H1 (cell line): ENCODE results near the gene VAV2. TPM values are rescaled to one million over a fixed set of nuclear protein-coding genes. Genes with fewer than 3 reads are reported as not detected.

Source experiments
- CTCF ChIA-PET: fragments of 300-600 bp; sonication (Branson Sonifier 250); formaldehyde crosslinking; loops from one replicate; lab custom pipeline; 2021; ENCODE audit not compliant: partially characterized antibody; lab: Charles Lee
- POLR2A ChIA-PET: fragments of 300-600 bp; sonication (Branson Sonifier 250); formaldehyde crosslinking; loops from one replicate; lab custom pipeline; 2021; ENCODE audit warnings: inconsistent platforms; ENCODE audit not compliant: partially characterized antibody; lab: Charles Lee
- DNase-seq, 2 experiments: peaks; one replicate each; pipeline versions ENCODE4 v3.0.0 to v3.0.0-alpha.2; 2010 to 2022; ENCODE audit warnings: low spot score in 2 of 2, low read depth in 1 of 2, mixed read lengths in 1 of 2
- FAIRE-seq: peaks from 2 replicates; lab custom pipeline; 2011; peaks lifted over from hg19 to GRCh38; lab: Jason Lieb, UNC
- H2AFZ ChIP-seq: 2 replicates; pipeline ENCODE4 v1.8.1; 2012; ENCODE audit warnings: low read length, inconsistent platforms
- H2AK5ac ChIP-seq: 2 replicates; pipeline ENCODE4 v1.6.1; 2013; ENCODE audit warnings: low read depth, low read length
- H2BK120ac ChIP-seq: replicated peaks from 2 replicates; pipeline ENCODE3; 2013; ENCODE audit warnings: low read depth, low read length, inconsistent platforms
- H2BK12ac ChIP-seq: 2 replicates; pipeline ENCODE4 v1.6.1; 2013; ENCODE audit warnings: low read depth, low read length
- H2BK15ac ChIP-seq: 2 replicates; pipeline ENCODE4 v1.6.1; 2013; ENCODE audit warnings: low read length
- H2BK20ac ChIP-seq: 2 replicates; pipeline ENCODE4 v1.6.1; 2013; ENCODE audit warnings: low read length
- H2BK5ac ChIP-seq: 2 replicates; pipeline ENCODE4 v1.6.1; 2013; ENCODE audit warnings: low read depth, low read length
- H3K14ac ChIP-seq: 2 replicates; pipeline ENCODE4 v1.6.1; 2013; ENCODE audit warnings: inconsistent platforms; ENCODE audit not compliant: insufficient read length
- H3K18ac ChIP-seq: 2 replicates; pipeline ENCODE4 v1.6.1; 2013; ENCODE audit warnings: low read length; ENCODE audit errors: extremely low read depth
- H3K23ac ChIP-seq: 2 replicates; pipeline ENCODE4 v1.6.1; 2013; ENCODE audit warnings: inconsistent platforms; ENCODE audit not compliant: insufficient read length
- H3K23me2 ChIP-seq: 2 replicates; pipeline ENCODE4 v1.6.1; 2013; ENCODE audit warnings: low read depth, low read length
- H3K27ac ChIP-seq: 2 replicates; pipeline ENCODE4 v1.6.1; 2011; ENCODE audit warnings: low read depth, low read length, inconsistent platforms
- H3K27me3 ChIP-seq, 4 experiments: replicated peaks in 1 of 4; 1 replicate in 1 of 4; 2 replicates in 3 of 4; pipeline versions ENCODE4 v1.6.1 to v1.8.1; 2011 to 2013; ENCODE audit warnings: low read length in 3 of 4, mild to moderate bottlenecking in 3 of 4, inconsistent platforms in 2 of 4, mixed read lengths in 2 of 4, moderate library complexity in 1 of 4; ENCODE audit not compliant: control insufficient read depth in 3 of 4, insufficient read depth in 3 of 4; ENCODE audit errors: extremely low read depth in 1 of 4
- H3K36me3 ChIP-seq, 4 experiments: 2 replicates each; pipeline versions ENCODE4 v1.6.1 to v1.8.1; 2011 to 2013; ENCODE audit warnings: mild to moderate bottlenecking in 4 of 4, low read length in 3 of 4, moderate library complexity in 2 of 4, control low read depth in 1 of 4, inconsistent platforms in 1 of 4; ENCODE audit not compliant: insufficient read depth in 4 of 4, control insufficient read depth in 2 of 4
- H3K4ac ChIP-seq: replicated peaks from 2 replicates; pipeline ENCODE3; 2013; ENCODE audit warnings: low read length, low read depth, mixed read lengths, inconsistent platforms; ENCODE audit not compliant: insufficient read length
- H3K4me1 ChIP-seq, 4 experiments: replicated peaks in 1 of 4; 1 replicate in 1 of 4; 2 replicates in 3 of 4; pipeline versions ENCODE4 v1.6.1 to v1.8.1; 2011 to 2013; ENCODE audit warnings: low read length in 3 of 4, inconsistent platforms in 2 of 4, mixed read lengths in 1 of 4; ENCODE audit not compliant: insufficient read depth in 4 of 4, control insufficient read depth in 3 of 4
- H3K4me2 ChIP-seq, 2 experiments: 2 replicates each; pipeline versions ENCODE4 v1.6.1 to v1.8.1; 2011 to 2013; ENCODE audit warnings: low read depth in 2 of 2, low read length in 2 of 2, control low read depth in 1 of 2, inconsistent platforms in 1 of 2, mild to moderate bottlenecking in 1 of 2; ENCODE audit not compliant: insufficient read depth in 1 of 2
- H3K4me3 ChIP-seq, 4 experiments: fragments of 200-600, 300-600 bp in 1 of 4; sonication (generic), shearing (Covaris generic), sonication (Bioruptor Twin) in 1 of 4; 2 replicates each; pipeline versions ENCODE4 v1.5.1 to v1.8.1; 2011 to 2016; ENCODE audit warnings: low read length in 4 of 4, low read depth in 3 of 4, control low read depth in 2 of 4, inconsistent platforms in 2 of 4, mild to moderate bottlenecking in 2 of 4, mixed read lengths in 1 of 4, moderate library complexity in 1 of 4; ENCODE audit not compliant: insufficient read depth in 2 of 4; ENCODE audit errors: extremely low read depth in 1 of 4
- H3K56ac ChIP-seq: replicated peaks from 2 replicates; pipeline ENCODE3; 2013; ENCODE audit warnings: low read depth, mild to moderate bottlenecking, mixed read lengths, low read length, inconsistent platforms; ENCODE audit not compliant: insufficient read length
- H3K79me1 ChIP-seq: 2 replicates; pipeline ENCODE4 v1.6.1; 2013; ENCODE audit warnings: low read depth, low read length, control low read depth
- H3K79me2 ChIP-seq, 2 experiments: 2 replicates each; pipeline versions ENCODE4 v1.6.1 to v1.8.1; 2012 to 2013; ENCODE audit warnings: low read length in 2 of 2, mild to moderate bottlenecking in 2 of 2, inconsistent platforms in 1 of 2; ENCODE audit not compliant: insufficient read depth in 2 of 2, control insufficient read depth in 1 of 2
- H3K9ac ChIP-seq, 4 experiments: replicated peaks in 1 of 4; 1 replicate in 1 of 4; 2 replicates in 3 of 4; pipeline versions ENCODE4 v1.6.1 to v1.8.1; 2011 to 2013; ENCODE audit warnings: low read depth in 3 of 4, low read length in 3 of 4, control low read depth in 2 of 4, mild to moderate bottlenecking in 2 of 4, moderate library complexity in 2 of 4, inconsistent platforms in 1 of 4; ENCODE audit errors: extremely low read depth in 1 of 4
- H3K9me3 ChIP-seq, 2 experiments: 2 replicates each; pipeline versions ENCODE4 v1.6.1 to v1.8.1; 2012 to 2013; ENCODE audit warnings: mild to moderate bottlenecking in 2 of 2, moderate library complexity in 2 of 2, control low read depth in 1 of 2, inconsistent platforms in 1 of 2, low read depth in 1 of 2, low read length in 1 of 2, mixed read lengths in 1 of 2; ENCODE audit not compliant: insufficient read depth in 2 of 2
- H4K20me1 ChIP-seq, 2 experiments: replicated peaks in 1 of 2; 2 replicates each; pipeline versions ENCODE3 to v1.8.1; 2011 to 2013; ENCODE audit warnings: inconsistent platforms in 2 of 2, low read length in 2 of 2, mild to moderate bottlenecking in 1 of 2; ENCODE audit not compliant: insufficient read depth in 2 of 2, control insufficient read depth in 1 of 2
- H4K5ac ChIP-seq: 2 replicates; pipeline ENCODE4 v1.6.1; 2013; ENCODE audit warnings: low read length, low read depth, mixed read lengths, inconsistent platforms; ENCODE audit not compliant: insufficient read length
- H4K8ac ChIP-seq: 2 replicates; pipeline ENCODE4 v1.8.0; 2013; ENCODE audit warnings: mild to moderate bottlenecking, moderate library complexity, low read length, inconsistent platforms; ENCODE audit not compliant: insufficient read depth; ENCODE audit errors: extremely low read depth
- H4K91ac ChIP-seq: replicated peaks from 2 replicates; pipeline ENCODE3; 2013; ENCODE audit warnings: low read length, mixed read lengths, inconsistent platforms; ENCODE audit not compliant: insufficient read length
- ATF2 ChIP-seq: IDR thresholded peaks from 2 replicates; pipeline ENCODE4 v1.6.1; 2012; ENCODE audit warnings: low read length, inconsistent platforms
- CBX5 ChIP-seq: fragments of 300-800, 300-1000 bp; sonication (generic); IDR thresholded peaks from 2 replicates; pipeline ENCODE4 v1.7.1; 2016; ENCODE audit warnings: antibody characterized with exemption, low read length, low read depth
- CHD2 ChIP-seq: IDR thresholded peaks from 2 replicates; pipeline ENCODE4 v1.6.1; 2012; ENCODE audit warnings: low read length, improper control_type of control experiment
- CREB1 ChIP-seq: IDR thresholded peaks from 2 replicates; pipeline ENCODE4 v1.6.1; 2012; ENCODE audit warnings: inconsistent platforms
- FOSL1 ChIP-seq: IDR thresholded peaks from 2 replicates; pipeline ENCODE4 v1.6.1; 2011; ENCODE audit warnings: mild to moderate bottlenecking, low read depth, low read length, moderate library complexity; ENCODE audit not compliant: insufficient read depth
- RBBP5 ChIP-seq: IDR thresholded peaks from 2 replicates; pipeline ENCODE4 v1.7.1; 2012; ENCODE audit warnings: low read depth, mild to moderate bottlenecking, inconsistent platforms, low read length, moderate library complexity, borderline replicate concordance
- SAP30 ChIP-seq: fragments of 300-600 bp; sonication (generic); IDR thresholded peaks from 2 replicates; pipeline ENCODE4 v1.7.1; 2012; ENCODE audit warnings: low read length, moderate library complexity, mild to moderate bottlenecking, inconsistent platforms; ENCODE audit not compliant: insufficient read depth, insufficient replicate concordance
- TCF12 ChIP-seq: IDR thresholded peaks from 2 replicates; pipeline ENCODE4 v1.6.1; 2011; ENCODE audit warnings: low read depth, mild to moderate bottlenecking, low read length
- WGBS, 2 experiments: shearing (Covaris generic) in 1 of 2; methylation state at CpG; one replicate each; pipeline versions ENCODE4 v1.1.6 to v1.1.7; 2013 to 2015; ENCODE audit warnings: low lambda C conversion rate in 2 of 2, mixed read lengths in 2 of 2, inconsistent platforms in 1 of 2, low coverage in 1 of 2, missing lambda C conversion rate in 1 of 2; ENCODE audit not compliant: insufficient replicate concordance in 2 of 2, insufficient coverage in 1 of 2, insufficient read length in 1 of 2; ENCODE audit errors: extremely low coverage in 1 of 2, missing lambda C conversion rate in 1 of 2; 5-methylcytosine and 5-hydroxymethylcytosine counted together
- polyA plus RNA-seq, 7 experiments: library from polyadenylated mRNA; depleted of rRNA in 3 of 7; stranded (reverse) in 5 of 7; unstranded in 2 of 7; fragments of >200 nt in 5 of 7; fragments of 200-250 nt in 2 of 7; gene quantifications; 1 replicate in 5 of 7; 2 replicates in 1 of 7; 4 replicates in 1 of 7; pipeline versions ENCODE4 v1.2.1 to v1.2.3, GENCODE V29; 2011 to 2013; ENCODE audit warnings: missing spikeins in 2 of 7, mixed read lengths in 2 of 7
- total RNA-seq: library from RNA; stranded (reverse); fragmentation: NEBNext Ultra II Directional; extraction: Animal tissue kit (Norgen Biotek cat#: 25700); gene quantifications from 2 replicates; pipeline ENCODE4 v1.2.1, GENCODE V29; 2021

VAV2 gene
- total and polyA plus RNA-seq, 2 of the 8 experiments (the other 6 are each of a cell fraction or from before 2014, with no cell fraction given) = 13.6 to 37.6 TPM

GRCh38 chr9:133778336-133779013 is 213.6 kb downstream of the VAV2 start:
- Histone ChIP-seq H3K14ac (no peak overlapping the region), H3K79me2 (no peaks in the 10 kb centered on the region), H2BK20ac (no peak overlapping the region), H4K8ac (no peak overlapping the region), H3K23ac (no peak overlapping the region), H2BK5ac (peak overlapping the region; percentile 35; the same call in 1 of the 2 replicates), H2BK120ac (no peak overlapping the region), H3K4me1 (no peaks in the 10 kb centered on the region), H2AK5ac (no peak overlapping the region), H3K79me1 (no peaks in the 10 kb centered on the region), H3K9ac (no peak overlapping the region), H3K4me2 (no peak overlapping the region), H2AFZ (no peak overlapping the region), H2BK12ac (no peak overlapping the region), H3K23me2 (no peaks in the 10 kb centered on the region), H3K27ac (no peak overlapping the region), H2BK15ac (no peak overlapping the region), H3K27me3 (no peaks in the 10 kb centered on the region), H3K56ac (no peak overlapping the region), H3K36me3 (peaks cover 3 to 20% (median 12%) of the 10 kb centered on the region in 4 experiments; a peak in 6 of 8 replicates), H3K4me3 (no peak overlapping the region), H4K91ac (no peak overlapping the region), H4K20me1 (peaks cover 2 to 14% of the 10 kb centered on the region in 2 experiments), H3K4ac (no peak overlapping the region), H4K5ac (no peak overlapping the region), H3K9me3 (no peaks in the 10 kb centered on the region), H3K18ac (no peak overlapping the region)
- POLR2A ChIA-PET = no interaction called here
- CTCF ChIA-PET = interaction anchor here (0.6 to 6.5 kb wide), 11 partner anchors 7 to 682 kb away, joined by 3 to 65 read pairs (median 4); partner anchors contain the start of gene SARDH
- no peak for TF ChIP-seq TCF12
- TF ChIP-seq SAP30 = no peak
- TF ChIP-seq FOSL1 = no peak
- no peak for TF ChIP-seq CREB1
- no peak for TF ChIP-seq CHD2
- no peak for TF ChIP-seq ATF2
- no peak for TF ChIP-seq RBBP5
- no peak for TF ChIP-seq CBX5
- 87% methylated on average over 8 of the region's 20 CpGs; no CpG with 5 or more reads in 1 of the 2 experiments for WGBS, 2 experiments
- DNase-seq = no peak
- no peak for FAIRE-seq
